HAP-1 (cell line): ENCODE measurements around the gene ID3.

Experiments
- DNase-seq, 2 experiments: peaks; one replicate each; pipeline ENCODE4 v3.0.0-alpha.2; 2016 to 2020; ENCODE audit warnings: low spot score in 2 of 2
- H3K27me3 ChIP-seq: fragments of 250-450 bp; sonication (Bioruptor Pico); 2 replicates; pipeline ENCODE4 v1.5.1; 2020; ENCODE audit warnings: low read depth, mild to moderate bottlenecking, moderate library complexity
- H3K36me3 ChIP-seq: fragments of 250-450 bp; sonication (Bioruptor Pico); replicated peaks from 2 replicates; pipeline ENCODE4 v1.5.1; 2020; ENCODE audit warnings: mild to moderate bottlenecking
- H3K4me1 ChIP-seq: fragments of 250-450 bp; sonication (Bioruptor Pico); 2 replicates; pipeline ENCODE4 v1.5.1; 2020; ENCODE audit warnings: mild to moderate bottlenecking
- H3K4me3 ChIP-seq: fragments of 250-450 bp; sonication (Bioruptor Pico); 2 replicates; pipeline ENCODE4 v1.5.1; 2020; ENCODE audit warnings: mild to moderate bottlenecking, moderate library complexity
- H3K9me3 ChIP-seq: fragments of 250-450 bp; sonication (Bioruptor Pico); 2 replicates; pipeline ENCODE4 v1.5.1; 2020; ENCODE audit warnings: mild to moderate bottlenecking, moderate library complexity
- in situ Hi-C: fragments of 300-500 bp; cut with MboI; formaldehyde crosslinking; loops from 3 replicates; pipeline ENCODE4 v1.14.3; 2020; ENCODE audit warnings: low sequenced_read_pairs, inconsistent platforms, mixed read lengths

The ID3 gene

DNA sequence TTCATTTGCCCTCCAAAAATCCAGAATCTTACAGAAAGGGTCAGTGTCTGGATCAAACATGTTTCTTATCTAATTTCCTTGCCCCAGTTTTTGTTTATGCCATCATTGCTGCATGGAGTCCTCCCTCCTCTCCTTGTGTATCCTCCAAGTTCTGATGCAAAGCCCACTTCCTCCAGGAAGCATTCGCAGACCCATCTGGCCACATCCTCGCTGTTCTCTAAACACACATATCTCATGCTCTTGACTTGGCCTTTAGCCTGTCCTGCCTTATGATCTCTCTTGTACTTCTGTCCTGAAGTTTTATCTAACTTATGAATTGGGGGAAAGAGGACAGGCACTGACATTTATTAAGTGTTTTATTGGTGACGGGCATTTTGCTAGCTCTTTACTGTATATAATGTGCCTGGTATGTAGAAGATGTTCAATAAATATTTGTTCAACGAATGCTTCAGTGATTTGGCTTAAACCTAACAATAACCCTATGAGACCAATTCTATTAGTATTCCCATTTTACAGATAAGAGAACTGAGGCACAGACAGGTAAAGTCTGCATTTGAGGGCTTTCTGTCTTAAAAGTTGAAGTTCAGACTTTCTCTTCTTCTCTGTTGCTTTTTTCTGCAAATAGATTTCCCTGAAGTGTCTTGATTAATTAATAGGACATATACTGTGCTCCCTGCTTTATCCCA, 19.2 kb upstream of the ID3 start:
- in situ Hi-C loops: no loop called here
- no peak for DNase-seq
- Histone ChIP-seq H3K27me3 (no peaks in the 10 kb centered on the region), H3K4me3 (no peak overlapping the region), H3K4me1 (peaks cover 12% of the 10 kb centered on the region), H3K9me3 (no peaks in the 10 kb centered on the region), H3K36me3 (no peaks in the 10 kb centered on the region; the same call in 1 of the 2 replicates)

DNA sequence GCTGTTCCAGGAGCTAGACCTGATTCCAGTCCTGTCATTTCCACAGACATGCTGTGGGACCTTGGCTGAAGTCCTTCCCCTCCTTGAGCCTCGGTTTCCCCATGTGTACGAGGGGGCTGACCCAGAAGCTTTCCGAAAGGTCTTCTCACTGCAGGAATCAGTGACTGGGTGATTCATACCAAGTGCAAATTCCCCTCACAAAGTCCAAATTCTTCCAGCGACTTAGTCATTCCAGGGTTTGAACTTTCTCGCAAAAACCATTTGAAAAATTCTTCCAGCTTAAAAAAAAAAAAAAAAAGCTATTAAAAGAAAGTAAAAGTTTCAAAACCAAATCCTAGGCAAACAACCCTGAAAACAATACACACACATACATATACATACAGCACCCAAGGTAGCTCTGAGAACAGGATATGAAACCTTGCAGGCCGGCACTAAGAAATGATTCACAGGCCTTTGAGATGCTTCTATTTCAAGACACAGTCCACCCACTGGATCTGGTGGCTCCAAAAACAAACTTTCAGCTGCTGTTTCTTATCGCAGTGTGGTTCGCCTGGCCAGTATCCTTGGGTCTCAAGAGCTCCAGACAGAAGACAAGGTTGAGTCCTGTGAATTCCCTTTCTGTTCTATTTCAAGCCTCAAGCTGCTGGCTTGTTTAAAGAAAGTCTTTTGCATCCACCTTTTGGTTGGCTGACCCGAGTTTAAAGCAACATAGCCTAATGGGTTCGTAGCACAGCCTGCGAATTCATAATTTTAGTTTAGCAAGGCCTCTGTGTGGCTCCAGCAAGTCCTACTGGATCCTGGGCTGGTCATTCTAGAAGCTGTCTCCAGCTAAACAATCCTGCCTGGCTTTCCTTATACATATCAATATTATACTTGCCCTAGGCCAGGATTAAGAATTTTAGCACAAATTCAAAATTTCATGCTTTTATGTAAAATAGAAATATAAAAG, 18.0 kb upstream of the ID3 start:
- in situ Hi-C loops: no loop called here
- H3K36me3 ChIP-seq: no peaks in the 10 kb centered on the region; the same call in 1 of the 2 replicates
- no peak overlapping the region for H3K4me3 ChIP-seq
- H3K4me1 ChIP-seq: peaks cover 12% of the 10 kb centered on the region
- no peaks in the 10 kb centered on the region for H3K27me3 ChIP-seq
- no peaks in the 10 kb centered on the region for H3K9me3 ChIP-seq
- DNase-seq: no peak

GRCh38 chr1:23576338-23577055, 17.2 kb upstream of the ID3 start:
- in situ Hi-C loops: no loop called here
- DNase-seq: no peak
- H3K9me3 ChIP-seq: no peaks in the 10 kb centered on the region
- no peak overlapping the region for H3K4me3 ChIP-seq
- H3K4me1 ChIP-seq: peaks cover 12% of the 10 kb centered on the region
- no peaks in the 10 kb centered on the region for H3K27me3 ChIP-seq
- H3K36me3 ChIP-seq: no peaks in the 10 kb centered on the region; the same call in 1 of the 2 replicates

GRCh38 chr1:23575226-23575810, 16.0 kb upstream of the ID3 start:
- no peaks in the 10 kb centered on the region for H3K9me3 ChIP-seq
- in situ Hi-C loops: no loop called here
- H3K36me3 ChIP-seq: no peaks in the 10 kb centered on the region; the same call in 1 of the 2 replicates
- H3K4me3 ChIP-seq: no peak overlapping the region
- H3K4me1 ChIP-seq: peaks cover 12% of the 10 kb centered on the region
- no peak for DNase-seq
- no peaks in the 10 kb centered on the region for H3K27me3 ChIP-seq

- H3K27me3 ChIP-seq: no peaks in the 10 kb centered on the region
- H3K4me1 ChIP-seq: peaks cover 14% of the 10 kb centered on the region
- no peaks in the 10 kb centered on the region; the same call in 1 of the 2 replicates for H3K36me3 ChIP-seq
- no peaks in the 10 kb centered on the region for H3K9me3 ChIP-seq
- in situ Hi-C loops: no loop called here
- DNase-seq: no peak
- H3K4me3 ChIP-seq: no peak overlapping the region
Observed at GRCh38 chr1:23574265-23574754, 15.0 kb upstream of the ID3 start.

DNA sequence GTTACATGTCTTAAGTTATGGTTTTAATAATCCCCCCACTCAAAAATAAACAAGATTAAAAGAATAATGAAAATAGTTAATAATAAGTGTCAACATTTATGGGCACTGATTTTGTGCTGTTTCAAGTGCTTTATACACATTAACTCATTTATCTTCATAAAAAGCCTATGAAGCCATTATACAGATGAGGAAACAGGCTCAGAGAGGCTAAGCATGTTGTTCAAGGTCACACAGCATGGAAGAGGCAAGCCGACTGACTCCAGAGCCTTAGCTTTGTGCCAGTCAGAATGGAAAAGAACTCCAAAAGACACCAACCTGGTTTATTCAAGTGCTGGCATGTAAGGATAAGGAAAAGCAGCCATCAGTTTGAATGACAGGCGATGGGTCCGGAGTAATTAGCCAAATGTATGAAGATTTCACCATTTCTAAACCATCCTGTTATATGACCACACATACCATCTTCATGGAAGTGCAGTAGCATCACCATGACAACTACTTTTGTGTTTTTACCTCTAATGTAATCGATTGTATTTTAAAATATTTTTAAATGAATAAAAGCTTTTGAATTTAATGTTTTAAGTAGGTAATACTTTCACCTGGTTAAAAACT, 14.4 kb upstream of the ID3 start:
- no peak for DNase-seq
- Histone ChIP-seq H3K4me1 (peaks cover 21% of the 10 kb centered on the region), H3K4me3 (no peak overlapping the region), H3K27me3 (no peaks in the 10 kb centered on the region), H3K36me3 (no peaks in the 10 kb centered on the region; the same call in 1 of the 2 replicates), H3K9me3 (no peaks in the 10 kb centered on the region)
- in situ Hi-C loops: no loop called here

DNA sequence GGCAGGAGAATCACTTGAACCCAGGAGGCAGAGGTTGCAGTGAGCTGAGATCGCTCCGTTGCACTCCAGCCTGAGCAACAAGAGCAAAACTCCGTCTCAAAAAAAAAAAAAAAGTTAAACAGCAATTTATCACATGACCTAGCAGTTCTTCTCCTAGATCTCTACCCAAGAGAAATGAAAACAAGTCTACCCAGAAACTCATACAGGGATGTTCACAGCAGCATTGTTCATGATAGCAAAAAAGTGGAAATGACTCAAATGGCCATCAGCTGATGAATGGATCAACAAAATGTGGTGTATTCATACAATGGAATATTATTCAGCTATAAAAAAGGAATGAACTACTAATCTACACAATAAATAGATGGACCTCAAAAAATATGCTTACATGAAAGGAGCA, 12.2 kb upstream of the ID3 start:
- in situ Hi-C loops: no loop called here

DNA sequence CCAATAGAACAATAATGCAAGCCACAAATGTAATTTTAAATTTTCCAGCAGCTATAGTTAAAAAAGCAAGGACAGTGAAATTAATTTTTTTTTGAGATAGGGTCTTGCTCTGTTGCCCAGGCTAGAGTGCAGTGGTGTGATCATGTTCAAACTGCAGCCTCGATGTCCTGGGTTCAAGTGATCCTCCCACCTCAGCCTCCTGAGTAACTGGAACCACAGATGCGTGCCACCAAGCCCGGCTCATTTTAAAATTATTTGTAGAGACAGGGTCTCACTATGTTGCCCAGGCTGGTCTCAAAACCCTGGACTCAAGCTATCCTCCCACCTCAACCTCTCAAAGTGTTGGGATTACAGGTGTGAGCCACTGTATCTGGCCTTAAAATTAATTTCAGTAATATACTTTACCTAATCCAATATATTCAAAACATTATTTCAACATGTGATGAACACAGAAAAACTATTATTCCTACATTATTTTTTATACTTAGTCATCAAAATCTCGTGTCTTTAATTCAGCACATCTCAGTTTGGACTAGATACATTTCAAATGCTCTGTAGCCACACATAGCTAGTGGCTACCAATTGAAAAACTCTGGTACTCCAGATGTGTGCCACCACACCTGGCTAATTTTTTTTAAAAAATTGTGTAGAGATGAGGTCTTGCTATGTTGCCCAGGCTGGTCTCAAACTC, 10.8 kb upstream of the ID3 start:
- H3K27me3 ChIP-seq: no peaks in the 10 kb centered on the region
- no peak for DNase-seq
- in situ Hi-C loops: no loop called here
- H3K36me3 ChIP-seq: no peaks in the 10 kb centered on the region; the same call in 1 of the 2 replicates
- H3K4me1 ChIP-seq: peaks cover 21% of the 10 kb centered on the region
- H3K4me3 ChIP-seq: no peak overlapping the region
- H3K9me3 ChIP-seq: no peaks in the 10 kb centered on the region

More for the DNA sequence above, 12.2 kb upstream of the ID3 start:
- Histone ChIP-seq H3K4me1 (peaks cover 19% of the 10 kb centered on the region), H3K27me3 (no peaks in the 10 kb centered on the region), H3K9me3 (no peaks in the 10 kb centered on the region), H3K4me3 (no peak overlapping the region), H3K36me3 (no peaks in the 10 kb centered on the region; the same call in 1 of the 2 replicates)
- no peak for DNase-seq

DNA sequence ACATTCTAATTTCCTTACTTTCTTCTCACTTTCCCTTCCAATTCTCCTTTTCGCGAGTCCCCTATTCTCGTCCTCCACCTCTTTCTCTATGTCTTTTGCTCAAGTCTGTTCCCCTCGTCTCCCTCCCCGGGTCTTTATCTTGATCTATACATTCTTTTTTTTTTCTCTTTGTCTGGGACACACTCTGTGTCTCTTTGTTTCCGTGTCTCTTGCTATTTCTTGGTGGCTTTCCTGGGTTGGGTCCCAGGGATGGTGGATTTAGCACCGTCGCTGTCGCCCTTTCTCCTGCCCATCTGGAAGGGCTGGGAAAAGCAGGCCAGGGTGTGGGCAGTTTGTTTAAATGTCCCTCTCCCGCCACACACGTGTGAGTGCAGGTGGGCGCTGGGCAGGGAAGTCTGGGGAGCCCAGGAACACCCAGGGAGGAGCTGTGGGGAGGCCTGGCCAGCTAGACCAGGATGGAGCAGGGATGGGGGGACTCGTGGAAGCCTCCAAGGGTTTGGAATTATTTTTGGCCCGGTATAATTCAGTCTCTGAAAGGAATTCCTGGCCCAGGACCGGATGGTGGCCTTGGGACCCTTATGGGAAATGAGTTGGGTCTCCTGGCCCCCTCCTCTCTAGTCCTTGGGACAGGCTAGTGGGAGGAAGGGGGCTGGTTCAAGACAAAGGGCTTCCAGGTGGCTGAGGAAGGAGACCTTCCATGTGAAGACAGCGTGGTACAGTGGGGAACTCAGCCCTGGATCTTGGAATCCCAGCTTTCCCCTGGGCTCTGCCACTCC, 9.5 kb upstream of the ID3 start:
- H3K36me3 ChIP-seq: no peaks in the 10 kb centered on the region; the same call in 1 of the 2 replicates
- peaks cover 32% of the 10 kb centered on the region for H3K4me1 ChIP-seq
- peak overlapping the region; percentile 28 for H3K4me3 ChIP-seq
- no peaks in the 10 kb centered on the region for H3K27me3 ChIP-seq
- no peaks in the 10 kb centered on the region for H3K9me3 ChIP-seq
- in situ Hi-C loops: no loop called here
- peak; percentile 45 to 57 for DNase-seq

DNA sequence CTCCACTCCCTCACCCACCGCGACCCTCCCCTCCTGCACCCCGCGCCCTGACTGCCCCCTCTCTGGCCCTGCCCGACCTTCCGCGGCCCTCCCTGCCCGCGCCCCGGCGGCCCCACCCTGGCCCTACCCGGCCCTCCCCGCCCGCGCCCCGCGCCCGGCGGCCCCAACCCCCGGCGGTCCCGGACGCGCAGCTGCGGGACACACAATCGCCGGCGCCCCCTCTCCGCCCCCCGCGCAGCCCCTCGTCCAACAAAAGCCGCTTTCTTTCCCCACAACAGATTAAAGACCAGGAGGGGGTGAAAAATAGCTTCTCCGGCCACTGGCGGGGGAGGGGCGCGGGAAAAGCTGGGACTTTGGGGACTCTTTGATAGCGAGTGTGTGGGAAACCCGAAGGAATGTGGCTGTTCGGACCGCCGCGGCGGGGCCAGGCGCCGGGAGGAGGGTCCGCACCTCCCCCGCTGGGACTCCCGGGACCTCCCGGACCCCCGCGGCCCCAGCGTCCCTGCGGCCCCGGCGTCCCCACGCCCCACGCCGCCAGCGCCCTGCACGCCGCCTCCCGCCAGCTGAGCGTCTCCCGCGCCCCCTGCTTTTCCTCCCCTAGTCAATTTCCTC, 8.8 kb upstream of the ID3 start:
- peaks cover 39% of the 10 kb centered on the region for H3K4me1 ChIP-seq
- H3K9me3 ChIP-seq: no peaks in the 10 kb centered on the region
- H3K4me3 ChIP-seq: peak overlapping the region; percentile 28
- in situ Hi-C loops: no loop called here
- peak in 1 of 2 experiments; percentile 77 for DNase-seq
- H3K36me3 ChIP-seq: no peaks in the 10 kb centered on the region
- no peaks in the 10 kb centered on the region for H3K27me3 ChIP-seq

- in situ Hi-C loops: no loop called here
Observed at GRCh38 chr1:23567629-23567995, 8.3 kb upstream of the ID3 start.

More at GRCh38 chr1:23567629-23567995, 8.3 kb upstream of the ID3 start:
- peak in 1 of 2 experiments; percentile 34 for DNase-seq
- no peaks in the 10 kb centered on the region for H3K27me3 ChIP-seq
- H3K4me3 ChIP-seq: peak overlapping the region; percentile 28
- no peaks in the 10 kb centered on the region for H3K9me3 ChIP-seq
- H3K4me1 ChIP-seq: peaks cover 44% of the 10 kb centered on the region
- H3K36me3 ChIP-seq: no peaks in the 10 kb centered on the region
